T-helper 17 cell (primary cell): ENCODE measurements around the gene ELOVL5. TPM values are rescaled to one million over a fixed set of nuclear protein-coding genes. Genes with fewer than 3 reads are reported as not detected.
"Not testable (repeated sequence)": the region's sequence is repeated elsewhere in the genome, so short reads cannot be mapped to it uniquely, and the experiment has no call there.

Experiments
- ATAC-seq: fragments of 150-1000 bp; cut with Tn5 transposase; 2 replicates; pipeline ENCODE4 v1.10.0; 2021; ENCODE audit warnings: mild to moderate bottlenecking, moderate library complexity
- DNase-seq, 3 donors: peaks; one replicate each; pipeline versions ENCODE4 v3.0.0 to v3.0.0-alpha.2; 2020 to 2021
- H3K9me3 ChIP-seq: one replicate; pipeline ENCODE4 v1.7.0; 2013; ENCODE audit warnings: low read length, mild to moderate bottlenecking; ENCODE audit not compliant: control insufficient read depth, poor library complexity, severe bottlenecking
- H3K27ac Mint-ChIP-seq: one replicate; pipeline ENCODE4 v1.8.0; 2022; ENCODE audit warnings: mild to moderate bottlenecking, moderate library complexity, mixed read lengths
- H3K27me3 Mint-ChIP-seq: one replicate; pipeline ENCODE4 v1.8.0; 2022; ENCODE audit warnings: mixed read lengths
- H3K36me3 Mint-ChIP-seq: one replicate; pipeline ENCODE4 v1.8.0; 2022; ENCODE audit warnings: low read depth, mixed read lengths
- H3K4me1 Mint-ChIP-seq: one replicate; pipeline ENCODE4 v1.8.0; 2022; ENCODE audit warnings: mild to moderate bottlenecking, mixed read lengths
- H3K4me3 Mint-ChIP-seq: one replicate; pipeline ENCODE4 v1.8.0; 2022; ENCODE audit warnings: mild to moderate bottlenecking, moderate library complexity, mixed read lengths
- total RNA-seq, 4 donors: library from RNA in 2 of 4; stranded (reverse) in 2 of 4; gene quantifications; one replicate each; pipeline ENCODE4 v1.2.3 and lab custom pipeline; 2022 to 2026

Gene ELOVL5
- total RNA-seq, 2 donors from 2014 or later = 121 to 147 TPM

DNA sequence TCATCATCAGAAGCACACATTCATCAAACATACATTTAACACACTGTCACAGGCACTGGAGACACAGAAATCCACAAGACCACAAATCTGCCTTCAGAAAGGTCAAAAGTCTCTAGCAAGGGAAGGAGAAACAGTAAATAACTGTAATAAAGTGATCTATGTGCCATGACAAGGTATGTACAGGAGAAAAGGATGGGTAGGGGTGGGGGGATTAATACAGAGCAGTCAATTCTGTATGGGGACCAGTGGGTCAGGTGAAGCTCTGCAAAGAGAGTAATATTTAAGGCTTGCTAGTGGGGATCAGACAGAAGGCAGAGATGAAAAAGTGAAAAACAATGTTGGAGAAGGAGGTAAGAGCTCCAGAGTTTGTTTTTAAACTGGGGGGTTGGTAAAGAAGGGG lies 32.6 kb downstream of the ELOVL5 start:
- H3K27ac Mint-ChIP-seq = peak overlapping the region; percentile 84
- peaks cover 4% of the 10 kb centered on the region for H3K36me3 Mint-ChIP-seq
- peaks cover 59% of the 10 kb centered on the region for H3K4me1 Mint-ChIP-seq
- no peaks in the 10 kb centered on the region for H3K27me3 Mint-ChIP-seq
- peak; percentile 24 for ATAC-seq
- DNase-seq = no peak
- H3K9me3 ChIP-seq = no peaks in the 10 kb centered on the region
- peak overlapping the region; percentile 70 for H3K4me3 Mint-ChIP-seq

GRCh38 chr6:53315086-53315724 lies 33.5 kb downstream of the ELOVL5 start:
- peak overlapping the region; percentile 70 for H3K4me3 Mint-ChIP-seq
- H3K36me3 Mint-ChIP-seq = peaks cover 4% of the 10 kb centered on the region

GRCh38 chr6:53313784-53314400 lies 34.9 kb downstream of the ELOVL5 start:
- no peak for ATAC-seq
- Mint-ChIP-seq H3K4me3 (peak overlapping the region; percentile 53), H3K36me3 (peaks cover 2% of the 10 kb centered on the region), H3K27ac (peak overlapping the region; percentile 84), H3K4me1 (peaks cover 75% of the 10 kb centered on the region), H3K27me3 (no peaks in the 10 kb centered on the region)
- no peak for DNase-seq
- H3K9me3 ChIP-seq = no peaks in the 10 kb centered on the region

More at GRCh38 chr6:53315086-53315724, 33.5 kb downstream of the ELOVL5 start:
- ATAC-seq (no peak), DNase-seq (no peak)
- Mint-ChIP-seq H3K27ac (peak overlapping the region; percentile 84), H3K4me1 (peaks cover 66% of the 10 kb centered on the region), H3K27me3 (no peaks in the 10 kb centered on the region)
- no peaks in the 10 kb centered on the region for H3K9me3 ChIP-seq

GRCh38 chr6:53312355-53312754 lies 36.4 kb downstream of the ELOVL5 start:
- DNase-seq (no peak), ATAC-seq (peak; percentile 27)
- H3K9me3 ChIP-seq = no peaks in the 10 kb centered on the region
- Mint-ChIP-seq H3K4me3 (peak overlapping the region; percentile 74), H3K27ac (peak overlapping the region; percentile 84), H3K27me3 (no peaks in the 10 kb centered on the region), H3K36me3 (peaks cover 1% of the 10 kb centered on the region), H3K4me1 (peaks cover 78% of the 10 kb centered on the region)

- no peak for ATAC-seq
These were observed 37.2 kb downstream of the ELOVL5 start for GRCh38 chr6:53311586-53311935.

GRCh38 chr6:53310771-53311585 lies 37.8 kb downstream of the ELOVL5 start:
- peak overlapping the region; percentile 61 for H3K4me3 Mint-ChIP-seq
- no peaks in the 10 kb centered on the region for H3K27me3 Mint-ChIP-seq
- peaks cover 78% of the 10 kb centered on the region for H3K4me1 Mint-ChIP-seq
- no peak for ATAC-seq
- peak overlapping the region; percentile 84 for H3K27ac Mint-ChIP-seq
- no peak for DNase-seq
- no peaks in the 10 kb centered on the region for H3K9me3 ChIP-seq
- H3K36me3 Mint-ChIP-seq = no peaks in the 10 kb centered on the region

More at GRCh38 chr6:53311586-53311935, 37.2 kb downstream of the ELOVL5 start:
- H3K27me3 Mint-ChIP-seq = no peaks in the 10 kb centered on the region
- peak overlapping the region; percentile 84 for H3K27ac Mint-ChIP-seq
- no peaks in the 10 kb centered on the region for H3K9me3 ChIP-seq
- no peak for DNase-seq
- peaks cover 80% of the 10 kb centered on the region for H3K4me1 Mint-ChIP-seq
- H3K36me3 Mint-ChIP-seq = no peaks in the 10 kb centered on the region
- H3K4me3 Mint-ChIP-seq = peak overlapping the region; percentile 61

- Mint-ChIP-seq H3K36me3 (no peaks in the 10 kb centered on the region), H3K27me3 (no peaks in the 10 kb centered on the region), H3K27ac (peak overlapping the region; percentile 84), H3K4me1 (peaks cover 67% of the 10 kb centered on the region), H3K4me3 (peak overlapping the region; percentile 61)
- DNase-seq (no peak), ATAC-seq (no peak)
- H3K9me3 ChIP-seq = no peaks in the 10 kb centered on the region
These were observed 38.8 kb downstream of the ELOVL5 start for GRCh38 chr6:53309901-53310300.

DNA sequence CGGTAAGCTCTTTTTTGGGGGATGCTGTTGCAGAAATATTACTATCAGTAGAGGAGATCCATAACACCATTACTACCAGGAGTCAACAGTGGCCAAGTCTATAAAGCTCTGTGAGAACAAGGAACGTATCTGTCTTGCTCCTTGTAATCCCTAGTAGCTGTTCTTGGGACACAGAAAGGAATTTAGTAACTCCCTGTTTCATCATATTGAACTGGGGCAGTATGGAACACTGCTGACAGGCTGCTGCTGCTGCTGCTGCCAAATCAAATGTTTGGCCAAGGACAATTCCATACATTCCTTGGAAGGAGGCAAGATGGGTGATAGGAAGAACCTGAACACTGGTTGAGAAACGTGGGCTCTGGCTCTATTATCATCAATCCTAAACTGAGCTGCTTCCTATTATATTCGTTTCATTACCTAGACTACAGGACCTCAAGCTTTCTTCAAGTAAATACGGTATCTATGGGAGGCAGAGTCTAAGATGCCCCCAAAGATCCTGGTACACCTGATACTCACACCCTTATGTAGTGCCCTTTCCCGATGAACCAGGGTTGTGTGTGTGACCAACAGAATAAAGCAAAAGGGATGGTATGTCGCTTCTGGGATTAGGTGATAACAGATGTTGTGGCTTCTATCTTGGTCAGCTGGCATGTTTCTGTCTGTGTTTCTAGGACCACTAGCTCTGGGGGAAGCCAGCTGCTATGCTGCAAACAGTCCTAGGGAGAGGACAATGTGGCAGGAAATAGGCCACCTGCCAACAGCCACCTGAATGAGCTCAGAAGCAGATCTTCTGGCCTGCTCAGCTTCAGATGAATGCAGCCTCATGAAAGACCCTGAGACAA lies 39.5 kb downstream of the ELOVL5 start:
- H3K27ac Mint-ChIP-seq = peak overlapping the region; percentile 84
- ATAC-seq (peak; percentile 55), DNase-seq (no peak)
- H3K27me3 Mint-ChIP-seq = no peaks in the 10 kb centered on the region
- peak overlapping the region; percentile 61 for H3K4me3 Mint-ChIP-seq
- H3K36me3 Mint-ChIP-seq = no peaks in the 10 kb centered on the region
- peaks cover 66% of the 10 kb centered on the region for H3K4me1 Mint-ChIP-seq
- no peaks in the 10 kb centered on the region for H3K9me3 ChIP-seq

DNA sequence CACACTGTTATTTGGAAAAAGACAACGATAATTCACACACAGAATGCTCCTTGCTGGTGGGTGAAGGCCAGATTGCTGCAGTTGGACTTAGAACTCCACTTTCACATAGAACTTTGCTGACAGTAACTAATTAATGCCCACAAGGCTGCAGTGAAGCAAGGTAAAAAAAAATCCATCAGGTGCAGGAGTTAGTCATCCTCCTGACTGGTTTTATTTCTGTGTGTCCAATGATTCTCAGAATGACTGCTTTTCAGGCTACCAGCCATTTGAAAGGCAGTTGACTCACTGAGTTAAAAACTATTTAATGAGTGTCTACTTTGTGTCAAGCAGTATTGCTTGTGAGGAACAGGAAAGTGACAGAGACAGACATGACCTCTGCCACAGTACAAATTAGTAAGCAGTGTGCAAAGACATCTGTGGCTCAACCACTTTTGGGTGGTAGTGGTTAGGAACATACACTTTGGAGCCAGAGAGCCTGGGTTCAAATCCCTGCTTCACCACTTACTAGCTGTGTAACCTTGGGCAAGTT lies 41.9 kb downstream of the ELOVL5 start:
- ATAC-seq (peak; percentile 17), DNase-seq (no peak)
- H3K36me3 Mint-ChIP-seq = no peaks in the 10 kb centered on the region
- H3K4me3 Mint-ChIP-seq = peak overlapping the region; percentile 21
- peak overlapping the region; percentile 84 for H3K27ac Mint-ChIP-seq
- peaks cover 67% of the 10 kb centered on the region for H3K4me1 Mint-ChIP-seq
- no peaks in the 10 kb centered on the region for H3K9me3 ChIP-seq
- no peaks in the 10 kb centered on the region for H3K27me3 Mint-ChIP-seq

- H3K27me3 Mint-ChIP-seq, ATAC-seq, H3K36me3 Mint-ChIP-seq, H3K9me3 ChIP-seq, DNase-seq: not testable (repeated sequence)
- peaks cover 70% of the 10 kb centered on the region for H3K4me1 Mint-ChIP-seq
- H3K4me3 Mint-ChIP-seq = peak overlapping the region; percentile 21
- peak overlapping the region; percentile 84 for H3K27ac Mint-ChIP-seq
These were observed 42.5 kb downstream of the ELOVL5 start for GRCh38 chr6:53306217-53306616.

GRCh38 chr6:53305506-53306005 lies 43.2 kb downstream of the ELOVL5 start:
- DNase-seq, H3K36me3 Mint-ChIP-seq, ATAC-seq, H3K27me3 Mint-ChIP-seq, H3K9me3 ChIP-seq: not testable (repeated sequence)
- peak overlapping the region; percentile 59 for H3K4me3 Mint-ChIP-seq
- peak overlapping the region; percentile 84 for H3K27ac Mint-ChIP-seq
- H3K4me1 Mint-ChIP-seq = peaks cover 70% of the 10 kb centered on the region

DNA sequence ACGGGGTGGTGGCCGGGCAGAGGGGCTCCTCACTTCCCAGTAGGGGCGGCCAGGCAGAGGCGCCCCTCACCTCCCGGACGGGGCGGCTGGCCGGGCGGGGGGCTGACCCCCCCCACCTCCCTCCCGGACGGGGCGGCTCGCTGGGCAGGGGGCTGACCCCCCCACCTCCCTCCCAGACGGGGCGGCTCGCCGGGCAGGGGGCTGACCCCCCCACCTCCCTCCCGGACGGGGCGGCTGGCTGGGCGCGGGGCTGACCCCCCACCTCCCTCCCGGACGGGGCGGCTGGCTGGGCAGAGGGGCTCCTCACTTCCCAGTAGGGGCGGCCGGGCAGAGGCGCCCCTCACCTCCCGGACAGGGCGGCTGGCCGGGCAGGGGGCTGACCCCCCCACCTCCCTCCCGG lies 43.8 kb downstream of the ELOVL5 start:
- not testable (repeated sequence) for DNase-seq, H3K9me3 ChIP-seq, H3K27me3 Mint-ChIP-seq, H3K27ac Mint-ChIP-seq, ATAC-seq, H3K36me3 Mint-ChIP-seq, H3K4me3 Mint-ChIP-seq
- H3K4me1 Mint-ChIP-seq = peaks cover 70% of the 10 kb centered on the region
